ENCODE data around the gene TBC1D23.

GRCh38 chr3:100278910-100279309 lies 18.1 kb downstream of the TBC1D23 start:
- TF ChIP-seq CTCF (IDR thresholded peaks at IDR 0.05; ENCODE audit: poor library complexity) (no peak), EZH2 (IDR thresholded peaks at IDR 0.05; ENCODE audit: borderline replicate concordance) (no peak), EZH2phosphoT487 (IDR thresholded peaks at IDR 0.05; ENCODE audit: low read depth, severe bottlenecking, unreplicated experiment) (no peak)
